Measurements from ENCODE around the gene TYMP. TPM values are rescaled to one million over a fixed set of nuclear protein-coding genes. Genes with fewer than 3 reads are reported as not detected.

TYMP gene
- total and polyA plus RNA-seq, 10 of the 15 experiments (the other 5 are each of a cell fraction or from before 2014, with no cell fraction given), result 0.42 to 57.8 (median 24.6) TPM

DNA sequence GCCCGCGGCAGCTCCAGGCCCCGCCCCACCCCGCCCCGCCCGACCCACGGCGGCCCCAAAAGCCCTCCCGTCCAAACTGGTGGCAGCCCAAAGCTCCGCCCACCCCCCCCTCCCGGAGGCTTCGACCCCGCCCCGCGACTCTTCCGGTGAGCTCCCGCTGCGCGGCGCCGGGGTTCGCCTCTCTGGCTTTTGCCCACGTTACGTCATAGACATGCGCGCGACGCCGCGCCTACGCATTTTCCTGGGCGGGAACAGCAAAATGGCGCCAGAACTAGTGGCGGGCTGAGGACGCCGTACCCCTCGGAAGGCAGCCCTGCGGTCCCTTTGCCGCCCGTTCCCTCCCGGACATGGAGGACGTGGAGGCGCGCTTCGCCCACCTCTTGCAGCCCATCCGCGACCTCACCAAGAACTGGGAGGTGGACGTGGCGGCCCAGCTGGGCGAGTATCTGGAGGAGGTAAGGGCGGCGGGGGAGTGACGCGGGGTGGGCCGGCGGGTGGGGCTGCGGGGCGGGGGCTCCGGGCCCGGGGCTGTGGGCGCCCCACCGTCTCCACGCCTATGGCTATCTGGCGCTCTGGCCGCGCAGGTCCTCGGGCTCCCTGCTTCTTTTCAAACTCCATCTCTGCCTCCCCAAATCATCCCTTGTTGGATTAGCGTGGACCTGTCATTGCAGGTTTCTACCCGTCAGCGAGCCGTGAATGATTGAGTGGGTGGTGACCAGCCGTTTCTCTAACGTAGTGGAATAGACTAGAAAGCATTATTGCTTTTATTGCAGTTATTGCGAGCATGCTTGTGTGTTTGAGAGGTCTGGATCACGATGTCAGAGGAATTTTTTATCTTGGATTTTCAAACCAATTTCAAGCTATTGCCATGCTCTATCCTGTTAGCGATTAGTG is 21.6 kb downstream of the TYMP start, which contains the start of gene NCAPH2 (continued):
- TF ChIP-seq, protein P1, sequence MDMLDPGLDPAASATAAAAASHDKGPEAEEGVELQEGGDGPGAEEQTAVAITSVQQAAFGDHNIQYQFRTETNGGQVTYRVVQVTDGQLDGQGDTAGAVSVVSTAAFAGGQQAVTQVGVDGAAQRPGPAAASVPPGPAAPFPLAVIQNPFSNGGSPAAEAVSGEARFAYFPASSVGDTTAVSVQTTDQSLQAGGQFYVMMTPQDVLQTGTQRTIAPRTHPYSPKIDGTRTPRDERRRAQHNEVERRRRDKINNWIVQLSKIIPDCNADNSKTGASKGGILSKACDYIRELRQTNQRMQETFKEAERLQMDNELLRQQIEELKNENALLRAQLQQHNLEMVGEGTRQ (IDR thresholded peaks at IDR 0.05; ENCODE audit: borderline replicate concordance, low read depth, low read length), result no peak
- TF ChIP-seq FOXK2 (IDR thresholded peaks at IDR 0.05) (0 out of 2 replicates have a peak, but pooled peaks have one; percentile 43), PAX5 (IDR thresholded peaks at IDR 0.05; ENCODE audit: borderline replicate concordance, low read depth, low read length) (peak; percentile 34; the same call in 1 of the 2 replicates), EZH2 (IDR thresholded peaks at IDR 0.05; ENCODE audit: borderline replicate concordance, control insufficient read depth, low read depth, low read length) (no peak), ZBED1 (IDR thresholded peaks at IDR 0.05; ENCODE audit: borderline replicate concordance) (no peak), POLR2AphosphoS5 (IDR thresholded peaks at IDR 0.05; ENCODE audit: low read length) (peak; percentile 74), ESRRA (IDR thresholded peaks at IDR 0.05; ENCODE audit: low read length) (peak; percentile 23; the same call in 1 of the 2 replicates), CREB1 (IDR thresholded peaks at IDR 0.05; ENCODE audit: low read depth) (peak; percentile 100), RUNX3 (IDR thresholded peaks at IDR 0.05; ENCODE audit: low read length) (peak; percentile 78), SP1 (IDR thresholded peaks at IDR 0.05; ENCODE audit: low read depth, low read length) (peak; percentile 81), CHD2 (IDR thresholded peaks at IDR 0.05; ENCODE audit: borderline replicate concordance, low read depth, low read length) (peak; percentile 69; the same call in 1 of the 2 replicates), SRF (IDR thresholded peaks at IDR 0.05; ENCODE audit: low read depth in 2 of 2, low read length in 2 of 2) (peak in 1 of 2 experiments; percentile 85; a peak in 2 of 4 replicates), GATAD2B (conservative IDR thresholded peaks at IDR 0.05; ENCODE audit: low read depth) (peak; percentile 39; the same call in 1 of the 2 replicates), ETV6 (conservative IDR thresholded peaks at IDR 0.05 in 1 of 2, IDR thresholded peaks at IDR 0.05 in 1 of 2; ENCODE audit: borderline replicate concordance in 1 of 2, low read depth in 1 of 2) (no peak), YY1 (IDR thresholded peaks at IDR 0.05; ENCODE audit: low read depth, low read length) (peak; percentile 97), EGR1 (IDR thresholded peaks at IDR 0.05; ENCODE audit: borderline replicate concordance in 1 of 2, low read depth in 2 of 2, low read length in 2 of 2) (peak; percentile 30 to 93)
- TF ChIP-seq, protein P2, sequence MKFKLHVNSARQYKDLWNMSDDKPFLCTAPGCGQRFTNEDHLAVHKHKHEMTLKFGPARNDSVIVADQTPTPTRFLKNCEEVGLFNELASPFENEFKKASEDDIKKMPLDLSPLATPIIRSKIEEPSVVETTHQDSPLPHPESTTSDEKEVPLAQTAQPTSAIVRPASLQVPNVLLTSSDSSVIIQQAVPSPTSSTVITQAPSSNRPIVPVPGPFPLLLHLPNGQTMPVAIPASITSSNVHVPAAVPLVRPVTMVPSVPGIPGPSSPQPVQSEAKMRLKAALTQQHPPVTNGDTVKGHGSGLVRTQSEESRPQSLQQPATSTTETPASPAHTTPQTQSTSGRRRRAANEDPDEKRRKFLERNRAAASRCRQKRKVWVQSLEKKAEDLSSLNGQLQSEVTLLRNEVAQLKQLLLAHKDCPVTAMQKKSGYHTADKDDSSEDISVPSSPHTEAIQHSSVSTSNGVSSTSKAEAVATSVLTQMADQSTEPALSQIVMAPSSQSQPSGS (IDR thresholded peaks at IDR 0.05; ENCODE audit: low read length), result no peak; the same call in 1 of the 2 replicates
- TF ChIP-seq, protein P3, sequence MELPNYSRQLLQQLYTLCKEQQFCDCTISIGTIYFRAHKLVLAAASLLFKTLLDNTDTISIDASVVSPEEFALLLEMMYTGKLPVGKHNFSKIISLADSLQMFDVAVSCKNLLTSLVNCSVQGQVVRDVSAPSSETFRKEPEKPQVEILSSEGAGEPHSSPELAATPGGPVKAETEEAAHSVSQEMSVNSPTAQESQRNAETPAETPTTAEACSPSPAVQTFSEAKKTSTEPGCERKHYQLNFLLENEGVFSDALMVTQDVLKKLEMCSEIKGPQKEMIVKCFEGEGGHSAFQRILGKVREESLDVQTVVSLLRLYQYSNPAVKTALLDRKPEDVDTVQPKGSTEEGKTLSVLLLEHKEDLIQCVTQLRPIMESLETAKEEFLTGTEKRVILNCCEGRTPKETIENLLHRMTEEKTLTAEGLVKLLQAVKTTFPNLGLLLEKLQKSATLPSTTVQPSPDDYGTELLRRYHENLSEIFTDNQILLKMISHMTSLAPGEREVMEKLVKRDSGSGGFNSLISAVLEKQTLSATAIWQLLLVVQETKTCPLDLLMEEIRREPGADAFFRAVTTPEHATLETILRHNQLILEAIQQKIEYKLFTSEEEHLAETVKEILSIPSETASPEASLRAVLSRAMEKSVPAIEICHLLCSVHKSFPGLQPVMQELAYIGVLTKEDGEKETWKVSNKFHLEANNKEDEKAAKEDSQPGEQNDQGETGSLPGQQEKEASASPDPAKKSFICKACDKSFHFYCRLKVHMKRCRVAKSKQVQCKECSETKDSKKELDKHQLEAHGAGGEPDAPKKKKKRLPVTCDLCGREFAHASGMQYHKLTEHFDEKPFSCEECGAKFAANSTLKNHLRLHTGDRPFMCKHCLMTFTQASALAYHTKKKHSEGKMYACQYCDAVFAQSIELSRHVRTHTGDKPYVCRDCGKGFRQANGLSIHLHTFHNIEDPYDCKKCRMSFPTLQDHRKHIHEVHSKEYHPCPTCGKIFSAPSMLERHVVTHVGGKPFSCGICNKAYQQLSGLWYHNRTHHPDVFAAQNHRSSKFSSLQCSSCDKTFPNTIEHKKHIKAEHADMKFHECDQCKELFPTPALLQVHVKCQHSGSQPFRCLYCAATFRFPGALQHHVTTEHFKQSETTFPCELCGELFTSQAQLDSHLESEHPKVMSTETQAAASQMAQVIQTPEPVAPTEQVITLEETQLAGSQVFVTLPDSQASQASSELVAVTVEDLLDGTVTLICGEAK (IDR thresholded peaks at IDR 0.05; ENCODE audit: borderline replicate concordance), result peak; percentile 56; the same call in 1 of the 2 replicates
- TF ChIP-seq, protein P4, sequence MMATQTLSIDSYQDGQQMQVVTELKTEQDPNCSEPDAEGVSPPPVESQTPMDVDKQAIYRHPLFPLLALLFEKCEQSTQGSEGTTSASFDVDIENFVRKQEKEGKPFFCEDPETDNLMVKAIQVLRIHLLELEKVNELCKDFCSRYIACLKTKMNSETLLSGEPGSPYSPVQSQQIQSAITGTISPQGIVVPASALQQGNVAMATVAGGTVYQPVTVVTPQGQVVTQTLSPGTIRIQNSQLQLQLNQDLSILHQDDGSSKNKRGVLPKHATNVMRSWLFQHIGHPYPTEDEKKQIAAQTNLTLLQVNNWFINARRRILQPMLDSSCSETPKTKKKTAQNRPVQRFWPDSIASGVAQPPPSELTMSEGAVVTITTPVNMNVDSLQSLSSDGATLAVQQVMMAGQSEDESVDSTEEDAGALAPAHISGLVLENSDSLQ (IDR thresholded peaks at IDR 0.05), result peak; percentile 88
- TF ChIP-seq, protein P5, sequence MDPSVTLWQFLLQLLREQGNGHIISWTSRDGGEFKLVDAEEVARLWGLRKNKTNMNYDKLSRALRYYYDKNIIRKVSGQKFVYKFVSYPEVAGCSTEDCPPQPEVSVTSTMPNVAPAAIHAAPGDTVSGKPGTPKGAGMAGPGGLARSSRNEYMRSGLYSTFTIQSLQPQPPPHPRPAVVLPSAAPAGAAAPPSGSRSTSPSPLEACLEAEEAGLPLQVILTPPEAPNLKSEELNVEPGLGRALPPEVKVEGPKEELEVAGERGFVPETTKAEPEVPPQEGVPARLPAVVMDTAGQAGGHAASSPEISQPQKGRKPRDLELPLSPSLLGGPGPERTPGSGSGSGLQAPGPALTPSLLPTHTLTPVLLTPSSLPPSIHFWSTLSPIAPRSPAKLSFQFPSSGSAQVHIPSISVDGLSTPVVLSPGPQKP (IDR thresholded peaks at IDR 0.05; ENCODE audit: low read depth, low read length), result peak; percentile 70; the same call in 1 of the 2 replicates
